ENCODE results near the gene ITPR1.

The ITPR1 gene

DNA sequence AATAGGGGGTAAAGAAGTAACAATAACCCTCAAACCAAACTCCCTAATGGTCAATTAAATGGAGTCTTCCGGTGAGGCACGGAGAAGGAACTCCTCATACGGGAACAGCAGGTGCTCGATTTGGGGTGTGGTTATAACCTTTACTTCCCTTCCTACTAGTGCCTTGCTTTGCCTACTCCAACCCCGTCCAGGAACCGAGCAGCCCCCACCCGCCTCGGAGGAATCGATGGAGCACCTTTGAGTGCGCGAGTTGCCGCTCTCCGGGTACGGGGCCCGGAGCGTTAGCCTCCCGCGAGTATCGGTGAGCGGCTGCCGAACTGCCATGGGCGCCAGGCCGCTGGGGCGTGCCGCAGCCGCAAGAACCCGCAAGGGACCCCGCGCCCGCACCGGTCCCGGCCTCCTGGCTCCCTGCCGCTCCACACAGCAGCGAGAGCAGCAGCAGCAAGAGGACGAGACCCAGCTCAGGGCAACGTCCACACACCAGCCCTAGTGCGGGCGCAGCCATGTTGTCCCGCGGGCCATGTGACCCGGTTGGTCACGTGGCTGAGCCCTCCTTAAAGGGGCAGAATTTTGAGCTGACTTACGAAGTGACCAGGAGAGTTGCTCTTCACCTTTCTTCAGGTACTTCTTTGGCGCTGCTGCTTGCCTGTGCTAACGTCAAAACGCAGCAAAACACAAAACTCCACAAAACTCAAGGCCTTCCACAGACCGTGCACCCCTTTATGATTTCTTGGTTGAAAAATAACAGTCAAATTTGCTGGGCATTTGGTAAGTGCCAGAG is 26.2 kb upstream of the ITPR1 start, which contains the start of gene SUMF1:
Gene SUMF1 (minus strand): TSS at position 529 of the 781 bp plus-strand sequence. CDS start 24 bp downstream, at position 505.
- Histone ChIP-seq H3K27me3 (ENCODE audit: control insufficient read depth, insufficient read depth, low read length) (no peaks in the 10 kb centered on the region), H3K9me3 (ENCODE audit: control insufficient read depth, insufficient read depth, low read length) (no peaks in the 10 kb centered on the region), H3K9ac (ENCODE audit: low read depth, low read length) (peak within 1 kb of the TSS; percentile 87), H3K36me3 (ENCODE audit: control insufficient read depth, insufficient read depth, low read length) (no peaks in the 10 kb centered on the region), H3K4me3 (ENCODE audit: low read depth, low read length) (peak within 1 kb of the TSS; percentile 84), H3K4me1 (ENCODE audit: control insufficient read depth, insufficient read depth, low read length) (peaks cover 2% of the 10 kb centered on the region)

GRCh38 chr3:4467522-4467867 is 25.7 kb upstream of the ITPR1 start:
- peak overlapping the region; percentile 84 for H3K4me3 ChIP-seq (ENCODE audit: low read depth, low read length)
- no peaks in the 10 kb centered on the region for H3K27me3 ChIP-seq (ENCODE audit: control insufficient read depth, insufficient read depth, low read length)
- no peaks in the 10 kb centered on the region for H3K36me3 ChIP-seq (ENCODE audit: control insufficient read depth, insufficient read depth, low read length)
- H3K4me1 ChIP-seq (ENCODE audit: control insufficient read depth, insufficient read depth, low read length), result peaks cover 2% of the 10 kb centered on the region
- no peaks in the 10 kb centered on the region for H3K9me3 ChIP-seq (ENCODE audit: control insufficient read depth, insufficient read depth, low read length)
- peak overlapping the region; percentile 87 for H3K9ac ChIP-seq (ENCODE audit: low read depth, low read length)

DNA sequence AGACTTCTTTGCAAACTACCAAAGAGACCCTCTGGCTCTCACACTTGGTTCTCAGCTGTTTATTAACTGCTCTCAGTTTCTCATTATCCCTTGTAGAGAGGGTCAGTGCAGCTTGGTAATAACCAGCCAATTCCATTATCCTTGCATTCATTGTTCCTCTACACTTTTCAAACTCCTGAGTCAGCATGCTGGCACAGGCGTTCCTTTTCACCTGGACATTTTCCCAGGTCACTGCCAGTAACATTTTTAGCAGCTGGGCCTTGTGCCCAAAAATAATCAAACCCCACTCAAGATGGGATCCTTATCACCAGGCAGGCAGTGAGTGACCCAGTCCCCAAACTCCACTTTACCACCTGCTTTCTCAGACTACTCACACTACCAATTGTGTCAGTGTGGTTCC is 21.2 kb upstream of the ITPR1 start:
- Histone ChIP-seq H3K9ac (ENCODE audit: low read depth, low read length) (no peak overlapping the region), H3K4me3 (ENCODE audit: low read depth, low read length) (no peak overlapping the region), H3K9me3 (ENCODE audit: control insufficient read depth, insufficient read depth, low read length) (no peaks in the 10 kb centered on the region), H3K36me3 (ENCODE audit: control insufficient read depth, insufficient read depth, low read length) (no peaks in the 10 kb centered on the region), H3K27me3 (ENCODE audit: control insufficient read depth, insufficient read depth, low read length) (no peaks in the 10 kb centered on the region), H3K4me1 (ENCODE audit: control insufficient read depth, insufficient read depth, low read length) (peaks cover 5% of the 10 kb centered on the region)

DNA sequence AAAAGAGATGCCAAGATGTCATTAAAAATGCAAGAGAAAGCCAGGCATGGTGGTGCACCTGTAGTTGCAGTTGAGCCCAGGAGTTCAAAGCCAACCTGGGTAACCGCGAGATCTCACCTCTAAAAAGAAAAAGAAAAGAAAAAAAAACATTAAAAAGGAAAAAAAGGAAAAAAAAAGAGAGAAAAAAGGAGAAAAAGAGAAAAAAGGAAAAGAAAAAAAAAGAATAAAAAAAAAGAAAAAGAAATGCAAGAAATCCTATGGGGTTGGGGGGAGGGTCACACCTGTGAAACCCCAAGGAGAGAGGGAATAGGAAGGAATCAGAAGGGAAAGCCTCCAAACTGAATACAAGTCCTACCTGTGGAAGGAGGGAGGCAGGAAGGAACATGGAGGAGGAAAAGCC is 20.8 kb upstream of the ITPR1 start:
- Histone ChIP-seq H3K9me3 (ENCODE audit: control insufficient read depth, insufficient read depth, low read length) (no peaks in the 10 kb centered on the region), H3K27me3 (ENCODE audit: control insufficient read depth, insufficient read depth, low read length) (no peaks in the 10 kb centered on the region), H3K9ac (ENCODE audit: low read depth, low read length) (no peak overlapping the region), H3K4me1 (ENCODE audit: control insufficient read depth, insufficient read depth, low read length) (peaks cover 5% of the 10 kb centered on the region), H3K4me3 (ENCODE audit: low read depth, low read length) (no peak overlapping the region), H3K36me3 (ENCODE audit: control insufficient read depth, insufficient read depth, low read length) (no peaks in the 10 kb centered on the region)

GRCh38 chr3:4472766-4473165 is 20.4 kb upstream of the ITPR1 start:
- H3K9me3 ChIP-seq (ENCODE audit: control insufficient read depth, insufficient read depth, low read length), result no peaks in the 10 kb centered on the region
- no peak overlapping the region for H3K9ac ChIP-seq (ENCODE audit: low read depth, low read length)
- H3K27me3 ChIP-seq (ENCODE audit: control insufficient read depth, insufficient read depth, low read length), result no peaks in the 10 kb centered on the region
- no peaks in the 10 kb centered on the region for H3K36me3 ChIP-seq (ENCODE audit: control insufficient read depth, insufficient read depth, low read length)
- peaks cover 3% of the 10 kb centered on the region for H3K4me1 ChIP-seq (ENCODE audit: control insufficient read depth, insufficient read depth, low read length)
- H3K4me3 ChIP-seq (ENCODE audit: low read depth, low read length), result no peak overlapping the region

DNA sequence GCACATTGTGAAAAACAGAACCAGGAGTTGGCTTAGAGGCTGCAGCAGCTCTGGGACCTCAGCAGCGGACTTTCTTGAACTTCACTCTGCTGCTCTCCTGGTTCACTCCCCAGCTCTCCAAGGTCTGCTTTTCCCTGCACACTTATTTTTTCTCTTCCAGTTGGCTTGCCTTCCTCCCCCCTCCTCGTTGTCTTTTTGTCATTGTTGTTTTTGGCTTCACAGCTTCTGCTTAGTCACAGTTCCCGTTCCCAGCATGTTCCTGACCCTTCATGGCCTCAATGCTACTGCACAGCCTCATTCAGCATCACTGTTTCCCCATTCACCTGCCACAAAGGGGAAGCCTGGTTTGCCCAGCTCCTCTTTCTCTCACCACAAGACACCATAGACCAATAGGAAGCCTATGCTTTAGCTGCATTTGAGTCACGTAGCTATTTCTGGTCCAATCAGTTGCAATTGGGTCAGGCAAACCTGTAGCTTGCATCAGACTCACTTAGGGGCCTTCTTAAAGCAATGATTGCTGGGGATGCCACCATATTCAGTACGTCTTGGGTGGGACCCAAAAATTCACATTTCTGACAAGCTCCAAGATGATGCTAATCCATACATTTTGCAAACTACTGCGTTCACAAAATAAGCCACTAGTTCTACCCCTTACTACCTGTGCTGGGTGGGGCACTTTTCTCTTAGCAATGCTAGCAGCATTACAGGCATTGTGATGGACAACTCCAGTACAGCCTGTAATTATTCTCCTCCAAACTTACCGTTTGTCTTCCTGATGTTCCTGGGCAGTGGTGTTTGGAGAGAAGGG is 18.3 kb upstream of the ITPR1 start:
- Histone ChIP-seq H3K4me1 (ENCODE audit: control insufficient read depth, insufficient read depth, low read length) (peaks cover 3% of the 10 kb centered on the region), H3K36me3 (ENCODE audit: control insufficient read depth, insufficient read depth, low read length) (no peaks in the 10 kb centered on the region), H3K4me3 (ENCODE audit: low read depth, low read length) (no peak overlapping the region), H3K9ac (ENCODE audit: low read depth, low read length) (no peak overlapping the region), H3K27me3 (ENCODE audit: control insufficient read depth, insufficient read depth, low read length) (no peaks in the 10 kb centered on the region), H3K9me3 (ENCODE audit: control insufficient read depth, insufficient read depth, low read length) (no peaks in the 10 kb centered on the region)

GRCh38 chr3:4475804-4476203 is 17.3 kb upstream of the ITPR1 start:
- peaks cover 3% of the 10 kb centered on the region for H3K4me1 ChIP-seq (ENCODE audit: control insufficient read depth, insufficient read depth, low read length)
- no peaks in the 10 kb centered on the region for H3K27me3 ChIP-seq (ENCODE audit: control insufficient read depth, insufficient read depth, low read length)
- no peaks in the 10 kb centered on the region for H3K36me3 ChIP-seq (ENCODE audit: control insufficient read depth, insufficient read depth, low read length)
- H3K9me3 ChIP-seq (ENCODE audit: control insufficient read depth, insufficient read depth, low read length), result no peaks in the 10 kb centered on the region
- no peak overlapping the region for H3K4me3 ChIP-seq (ENCODE audit: low read depth, low read length)
- H3K9ac ChIP-seq (ENCODE audit: low read depth, low read length), result no peak overlapping the region

GRCh38 chr3:4476496-4476895 is 16.7 kb upstream of the ITPR1 start:
- Histone ChIP-seq H3K36me3 (ENCODE audit: control insufficient read depth, insufficient read depth, low read length) (no peaks in the 10 kb centered on the region), H3K9me3 (ENCODE audit: control insufficient read depth, insufficient read depth, low read length) (no peaks in the 10 kb centered on the region), H3K4me3 (ENCODE audit: low read depth, low read length) (no peak overlapping the region), H3K27me3 (ENCODE audit: control insufficient read depth, insufficient read depth, low read length) (no peaks in the 10 kb centered on the region), H3K9ac (ENCODE audit: low read depth, low read length) (no peak overlapping the region), H3K4me1 (ENCODE audit: control insufficient read depth, insufficient read depth, low read length) (peaks cover 3% of the 10 kb centered on the region)

GRCh38 chr3:4478261-4478660 is 14.9 kb upstream of the ITPR1 start:
- no peak overlapping the region for H3K9ac ChIP-seq (ENCODE audit: low read depth, low read length)
- no peak overlapping the region for H3K4me3 ChIP-seq (ENCODE audit: low read depth, low read length)
- H3K9me3 ChIP-seq (ENCODE audit: control insufficient read depth, insufficient read depth, low read length), result no peaks in the 10 kb centered on the region
- no peaks in the 10 kb centered on the region for H3K36me3 ChIP-seq (ENCODE audit: control insufficient read depth, insufficient read depth, low read length)
- H3K27me3 ChIP-seq (ENCODE audit: control insufficient read depth, insufficient read depth, low read length), result no peaks in the 10 kb centered on the region
- H3K4me1 ChIP-seq (ENCODE audit: control insufficient read depth, insufficient read depth, low read length), result peaks cover 3% of the 10 kb centered on the region

DNA sequence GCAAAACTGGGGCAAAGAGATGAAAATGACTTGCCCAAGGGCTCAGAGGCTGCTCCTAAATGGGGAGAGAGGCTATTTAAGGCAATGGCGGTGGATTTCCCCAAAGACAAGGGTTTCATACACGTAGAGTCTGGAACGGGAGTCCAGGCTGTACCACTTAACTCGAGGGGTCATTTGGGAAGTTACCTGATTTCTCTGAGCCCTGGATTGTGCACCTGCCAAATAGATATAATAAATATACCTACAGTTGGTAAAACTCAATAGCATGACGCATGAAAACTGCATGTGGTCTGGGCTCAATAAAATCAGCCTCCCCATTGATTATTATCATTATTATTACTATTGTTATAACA is 1.3 kb upstream of the ITPR1 start:
- peak overlapping the region; percentile 82 for H3K4me3 ChIP-seq (ENCODE audit: low read depth, low read length)
- peak overlapping the region; percentile 73 for H3K9ac ChIP-seq (ENCODE audit: low read depth, low read length)
- H3K36me3 ChIP-seq (ENCODE audit: control insufficient read depth, insufficient read depth, low read length), result no peaks in the 10 kb centered on the region
- H3K27me3 ChIP-seq (ENCODE audit: control insufficient read depth, insufficient read depth, low read length), result peaks cover 41% of the 10 kb centered on the region
- H3K9me3 ChIP-seq (ENCODE audit: control insufficient read depth, insufficient read depth, low read length), result no peaks in the 10 kb centered on the region
- H3K4me1 ChIP-seq (ENCODE audit: control insufficient read depth, insufficient read depth, low read length), result no peaks in the 10 kb centered on the region

- Histone ChIP-seq H3K9me3 (ENCODE audit: control insufficient read depth, insufficient read depth, low read length) (no peaks in the 10 kb centered on the region), H3K27me3 (ENCODE audit: control insufficient read depth, insufficient read depth, low read length) (peaks cover 41% of the 10 kb centered on the region), H3K4me1 (ENCODE audit: control insufficient read depth, insufficient read depth, low read length) (no peaks in the 10 kb centered on the region), H3K4me3 (ENCODE audit: low read depth, low read length) (peak overlapping the region; percentile 82), H3K9ac (ENCODE audit: low read depth, low read length) (peak overlapping the region; percentile 73), H3K36me3 (ENCODE audit: control insufficient read depth, insufficient read depth, low read length) (no peaks in the 10 kb centered on the region)
These were observed 737 bp upstream of the ITPR1 start for GRCh38 chr3:4492208-4493013.

Measured in iPS-15b (cell line).